C1 segment of cervical spinal cord (tissue), 14 donors: ENCODE data around the gene PRSS50.
A peak's percentile ranks its signal among the peaks of the same experiment; 100 is the strongest.

ENCODE experiments used
- DNase-seq, 14 donors: peaks; one replicate each; lab custom pipeline; 2025; lab: John Stamatoyannopoulos, UW

Gene PRSS50

DNA sequence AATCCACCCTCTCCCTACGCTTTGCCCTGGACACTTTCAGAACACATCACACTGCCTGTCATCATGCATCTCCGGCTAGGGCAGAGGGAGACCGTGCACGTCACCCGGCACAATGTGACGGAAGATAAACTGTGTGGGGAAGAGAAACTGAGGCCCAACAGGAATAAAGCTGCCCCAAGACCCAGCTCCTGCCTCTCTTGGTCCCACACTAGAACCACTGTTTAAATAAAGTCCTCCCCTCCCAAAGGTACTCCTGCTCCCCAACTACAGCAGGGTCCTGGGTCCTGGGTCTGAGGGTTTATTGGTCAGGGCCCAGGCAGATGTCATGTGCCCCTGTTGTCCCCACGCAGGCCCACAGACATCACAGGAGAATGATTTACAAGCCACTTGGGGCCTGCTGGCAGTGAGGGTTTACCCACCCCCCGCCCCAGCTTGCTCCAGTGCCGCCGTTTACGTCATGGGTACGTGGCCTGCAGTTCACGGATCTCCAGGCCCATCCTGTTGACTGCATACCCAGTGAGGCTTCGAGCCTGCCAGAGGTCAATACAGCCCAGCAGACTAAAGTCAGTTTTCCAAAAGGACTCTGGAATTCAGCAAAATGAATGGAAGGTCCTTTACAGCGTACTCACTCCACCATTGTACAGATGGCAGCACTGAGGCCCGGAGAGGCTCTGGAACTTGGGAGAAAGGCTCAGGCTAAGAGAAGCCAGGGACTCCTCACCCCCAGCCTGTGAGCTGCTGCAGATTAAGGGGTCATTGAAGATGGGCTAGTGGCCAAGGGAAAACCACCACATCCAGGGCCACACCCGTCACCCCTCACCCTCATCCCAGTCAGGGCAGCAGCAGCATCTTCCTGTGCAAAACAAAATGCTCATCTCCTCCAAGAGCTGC lies 47.4 kb downstream of the PRSS50 start:
- no peak for DNase-seq

DNA sequence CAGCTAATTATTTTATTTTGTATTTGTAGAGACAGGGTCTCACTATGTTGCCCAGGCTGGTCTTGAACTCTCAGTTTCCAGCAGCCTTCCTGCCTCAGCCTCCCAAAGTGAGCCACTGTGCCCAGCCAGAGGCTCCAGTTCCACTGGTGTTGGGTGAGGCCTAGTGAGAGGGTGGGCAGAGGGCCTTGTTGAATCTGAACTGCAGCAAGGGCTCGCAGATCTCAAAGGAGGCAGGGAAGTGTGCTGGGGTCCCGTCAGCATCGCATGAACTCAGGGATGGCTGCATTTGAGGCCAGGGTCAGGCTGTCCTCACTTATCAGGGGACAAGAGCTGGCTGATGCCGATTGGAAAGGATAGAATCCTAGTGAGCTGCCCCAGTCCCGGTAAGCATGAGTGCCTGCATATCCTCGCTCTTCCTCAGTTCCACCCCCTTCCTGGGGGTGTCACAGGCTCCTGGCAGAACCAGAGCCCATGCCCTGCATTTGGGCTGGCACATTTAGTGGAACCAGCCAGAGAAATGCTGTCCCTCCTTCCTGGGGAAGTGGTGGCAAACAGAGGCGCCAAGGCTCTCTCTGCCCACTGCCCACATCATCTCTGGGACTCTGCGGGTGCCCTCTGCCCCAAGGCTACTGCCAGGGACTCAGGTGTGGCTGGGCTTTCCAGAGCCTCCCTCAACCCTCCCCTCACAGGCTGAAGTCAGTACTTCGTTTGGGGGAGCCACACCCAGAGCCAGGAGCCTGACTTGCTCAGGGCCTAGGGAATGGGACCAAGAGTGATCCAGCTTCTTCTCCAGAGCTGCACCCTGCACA lies 48.3 kb downstream of the PRSS50 start:
- no peak for DNase-seq

DNA sequence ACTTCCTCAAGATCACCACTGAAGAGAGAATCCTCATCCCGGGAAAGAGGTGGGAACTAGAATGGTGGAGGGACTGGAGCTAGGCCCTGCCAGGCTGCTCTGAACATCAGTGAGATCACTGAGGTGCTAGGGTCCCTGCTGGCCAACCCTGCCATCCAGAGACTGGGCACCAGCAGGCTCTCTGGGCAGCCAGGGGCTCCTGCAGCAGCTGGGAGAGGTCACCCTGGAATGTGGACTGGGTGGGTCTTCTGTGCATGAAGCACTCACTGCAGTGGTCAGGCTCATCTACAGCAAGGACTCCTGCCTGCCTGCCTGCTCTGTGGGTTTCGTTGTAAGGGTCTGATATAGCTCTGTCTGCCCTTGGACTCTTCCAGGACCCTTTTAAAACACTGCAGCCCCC lies 49.1 kb downstream of the PRSS50 start:
- DNase-seq, result no peak

DNA sequence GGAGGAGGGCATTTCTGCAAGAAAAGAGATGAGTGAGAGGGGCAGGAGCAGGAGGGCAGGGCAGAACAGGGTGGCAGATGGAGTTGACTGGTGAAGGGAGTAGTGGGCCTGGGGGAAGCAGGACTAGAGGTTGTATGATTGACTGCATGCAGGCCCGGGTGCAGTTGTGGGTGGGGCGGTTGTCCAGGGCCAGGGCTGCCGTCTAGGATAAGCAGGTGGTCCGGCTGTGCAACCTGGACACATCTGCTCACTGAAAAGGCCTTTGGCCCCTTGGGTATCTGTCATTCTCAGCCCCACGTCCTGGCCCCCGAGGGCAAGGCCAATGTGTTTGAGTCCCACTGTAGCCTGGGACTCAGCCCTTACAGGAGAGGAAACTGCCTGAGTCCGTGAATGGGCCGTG lies 49.6 kb downstream of the PRSS50 start:
- no peak for DNase-seq

DNA sequence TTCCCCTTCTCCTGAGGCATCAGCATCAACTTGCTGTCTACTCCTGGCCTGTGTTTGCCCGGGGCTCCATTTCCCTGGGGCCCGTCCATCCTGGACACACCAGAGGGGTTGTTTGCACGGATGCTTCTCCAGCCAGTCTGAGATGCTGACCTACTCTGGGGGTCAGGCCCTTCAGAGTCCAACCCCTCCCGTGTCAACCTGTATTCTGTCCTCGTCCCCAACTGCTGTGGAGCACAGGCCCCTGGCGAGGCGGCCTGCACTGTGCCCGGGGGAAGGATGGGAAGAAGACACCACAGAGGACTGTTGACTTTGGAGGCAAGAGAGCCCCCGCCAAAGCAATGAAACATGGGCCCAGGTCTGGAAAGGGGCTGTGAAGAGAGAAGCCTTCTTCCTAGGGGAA lies 50.0 kb downstream of the PRSS50 start:
- no peak for DNase-seq

DNA sequence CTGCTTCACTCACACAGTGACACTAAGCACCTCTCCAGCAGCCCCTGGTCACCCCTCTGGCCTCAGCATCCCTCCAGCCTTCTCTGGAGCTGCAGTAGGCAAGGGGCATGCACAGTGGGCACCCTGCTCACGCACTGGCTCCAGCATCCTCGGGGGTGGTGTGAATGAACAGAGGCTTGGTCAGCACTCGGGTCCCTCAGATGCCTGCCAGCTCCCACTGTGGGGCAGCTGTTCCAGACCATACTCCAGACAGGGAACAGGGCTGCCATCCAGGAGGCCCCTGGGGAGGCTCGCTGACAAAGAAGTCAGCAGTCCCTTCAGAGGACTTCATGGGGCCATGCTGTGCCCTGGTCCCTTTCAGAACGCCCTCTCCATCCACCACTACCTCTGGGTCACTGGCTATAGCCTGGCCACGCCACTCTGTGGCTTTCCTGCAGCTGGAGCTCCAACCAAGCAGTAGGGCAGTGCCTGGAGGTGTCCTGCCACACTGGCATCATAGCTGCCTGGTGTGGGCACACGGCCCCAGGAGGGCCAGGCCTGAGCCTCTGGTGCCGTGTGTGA lies 50.5 kb downstream of the PRSS50 start:
- DNase-seq, result no peak

DNA sequence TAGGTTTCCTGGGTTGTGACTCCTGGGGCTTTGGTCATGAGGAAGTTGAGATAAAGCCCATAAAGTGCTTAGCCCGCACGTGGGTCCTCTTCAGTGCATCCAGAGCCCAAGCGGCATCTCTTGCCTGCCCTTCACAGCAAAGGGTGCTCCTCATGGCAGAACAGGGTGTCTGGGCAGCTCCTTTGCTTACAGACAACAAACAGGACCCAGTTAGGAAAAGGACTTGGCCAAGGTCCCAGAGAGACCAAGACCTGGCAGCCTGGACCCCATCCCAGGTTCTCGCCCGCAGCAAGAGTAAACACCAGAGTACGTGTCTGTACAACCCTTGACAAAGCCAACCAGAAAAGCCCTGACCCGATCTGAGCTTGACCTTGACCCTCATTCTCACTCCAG lies 51.2 kb downstream of the PRSS50 start:
- DNase-seq, result no peak

DNA sequence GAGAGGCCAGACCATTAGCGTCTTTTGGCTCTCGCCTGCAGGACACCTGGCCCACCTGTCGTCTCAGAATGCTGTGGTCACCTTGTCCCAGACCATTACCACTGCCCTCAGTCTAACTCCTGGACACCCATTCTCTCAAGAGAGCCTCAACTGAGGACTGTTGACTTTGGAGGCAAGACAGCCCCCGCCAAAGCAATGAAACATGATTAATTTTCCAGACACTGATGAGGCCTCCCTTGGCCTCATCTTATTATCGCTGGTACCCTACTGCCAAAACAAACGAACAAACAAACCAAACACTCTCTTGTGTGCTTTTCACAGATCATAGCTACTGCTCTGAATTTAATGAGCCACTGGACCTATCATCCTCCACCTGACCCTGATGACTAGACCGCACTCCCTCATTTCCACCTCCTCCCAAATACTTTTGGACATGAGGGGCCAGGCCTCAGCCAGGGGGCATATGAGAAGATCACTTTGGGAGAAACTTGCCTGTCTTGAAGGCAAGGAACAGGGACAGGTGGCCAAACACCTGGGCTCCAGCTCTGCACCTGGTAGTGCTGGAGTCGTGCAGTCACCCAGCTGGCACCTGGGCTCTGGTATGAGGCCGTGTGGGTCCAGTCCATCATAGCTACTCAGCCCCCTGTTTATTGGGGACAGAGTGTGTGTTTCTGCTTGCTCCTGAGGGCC lies 51.8 kb downstream of the PRSS50 start:
- no peak for DNase-seq

DNA sequence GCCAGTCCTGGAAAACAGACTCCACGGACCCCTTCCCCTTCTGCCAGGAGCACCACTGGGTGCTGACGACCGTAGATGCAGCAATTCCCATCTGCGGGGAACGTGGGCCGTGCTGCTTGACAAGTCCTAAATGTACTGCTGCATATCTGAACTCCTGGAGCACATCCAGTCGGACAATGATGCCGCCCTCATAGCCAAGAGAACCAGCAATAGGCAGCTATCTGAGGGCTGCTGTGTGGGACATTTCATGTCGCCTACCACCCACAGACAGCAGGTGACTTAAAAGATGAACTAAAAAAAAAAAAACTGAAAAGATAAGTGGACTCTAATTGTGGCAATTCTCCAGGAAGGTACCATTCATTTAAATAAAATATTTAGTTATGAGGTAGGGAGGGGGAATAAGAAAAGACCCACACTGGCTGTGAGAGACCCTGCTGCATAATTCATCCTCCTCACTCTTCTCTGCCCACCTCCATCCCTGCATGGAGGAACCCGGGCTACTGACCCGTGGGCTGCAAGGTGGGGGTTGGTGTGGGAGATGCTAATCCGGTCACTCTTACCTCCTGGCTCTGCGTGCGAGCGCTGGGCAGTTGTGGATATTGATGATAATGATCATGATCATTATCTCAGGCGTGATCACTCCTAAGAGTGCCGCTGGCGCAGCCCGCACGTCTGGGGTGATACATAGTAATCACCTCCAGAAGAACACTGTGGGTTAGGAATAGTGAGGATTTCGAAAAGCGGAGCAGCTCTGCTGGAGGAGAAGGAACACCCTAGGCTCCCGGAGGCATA lies 52.5 kb downstream of the PRSS50 start:
- no peak for DNase-seq

DNA sequence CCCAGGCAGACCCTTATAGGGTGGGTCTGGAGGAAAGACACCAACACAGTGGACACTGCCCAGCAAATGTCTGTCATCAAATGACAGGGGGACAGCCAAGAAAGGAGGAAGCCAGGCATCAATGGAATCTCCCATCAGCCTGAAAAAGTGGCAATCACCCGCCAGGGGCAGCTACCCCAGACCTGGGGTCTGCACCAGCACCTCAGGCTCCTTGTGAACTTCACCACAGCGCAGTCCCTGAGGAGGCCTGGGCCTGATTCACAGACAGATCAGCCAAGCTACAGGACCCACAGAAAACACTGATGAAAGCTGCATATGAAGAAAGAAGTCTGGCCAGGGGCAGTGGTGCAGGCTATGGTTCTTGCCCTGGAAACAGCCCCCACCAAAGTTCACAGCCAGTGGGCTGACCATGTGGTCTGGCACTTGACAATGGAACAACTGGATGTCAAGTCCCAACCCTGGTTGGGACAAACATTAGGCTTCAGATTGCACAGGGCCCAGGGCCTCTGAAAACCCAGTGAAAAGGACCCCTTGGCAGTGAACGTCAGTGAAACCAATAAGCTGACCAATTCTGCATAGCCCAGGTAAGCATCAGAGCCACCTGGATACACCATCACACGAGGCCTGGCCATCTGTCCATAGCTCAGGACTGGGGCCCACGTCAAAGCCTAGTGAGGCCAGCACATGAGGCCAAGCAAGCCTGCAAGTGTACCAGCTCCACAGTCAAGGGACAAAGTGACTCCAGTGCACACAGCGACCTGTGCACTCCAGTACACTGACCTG lies 53.3 kb downstream of the PRSS50 start:
- DNase-seq, result no peak

DNA sequence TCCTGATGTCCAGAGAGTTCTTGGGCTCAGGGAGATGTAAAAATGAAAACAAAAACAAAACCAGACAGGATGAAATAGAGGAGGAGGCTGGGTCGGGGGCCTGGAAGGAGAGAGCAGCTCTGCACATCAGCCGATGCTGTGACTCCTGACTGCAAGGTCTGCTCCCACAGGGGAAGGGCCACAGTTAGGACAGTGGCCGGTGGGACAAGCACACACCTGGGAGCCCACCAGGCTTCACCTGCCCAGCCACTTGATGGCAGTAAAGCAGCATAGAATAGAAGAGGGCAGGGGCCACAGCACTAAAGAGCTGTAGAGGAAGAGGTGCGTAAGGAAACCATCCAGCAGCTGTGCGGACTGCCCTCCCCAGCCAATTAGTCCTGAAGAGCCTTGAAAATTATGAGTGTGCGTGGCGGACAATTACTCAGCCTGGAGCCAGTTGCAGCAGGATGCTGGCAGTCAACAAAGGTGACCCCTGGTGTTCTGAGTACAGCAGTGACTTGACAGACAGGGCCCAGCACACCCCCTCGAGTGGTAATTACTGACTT lies 54.0 kb downstream of the PRSS50 start:
- peak in 1 of 14 donors; percentile 8 for DNase-seq

DNA sequence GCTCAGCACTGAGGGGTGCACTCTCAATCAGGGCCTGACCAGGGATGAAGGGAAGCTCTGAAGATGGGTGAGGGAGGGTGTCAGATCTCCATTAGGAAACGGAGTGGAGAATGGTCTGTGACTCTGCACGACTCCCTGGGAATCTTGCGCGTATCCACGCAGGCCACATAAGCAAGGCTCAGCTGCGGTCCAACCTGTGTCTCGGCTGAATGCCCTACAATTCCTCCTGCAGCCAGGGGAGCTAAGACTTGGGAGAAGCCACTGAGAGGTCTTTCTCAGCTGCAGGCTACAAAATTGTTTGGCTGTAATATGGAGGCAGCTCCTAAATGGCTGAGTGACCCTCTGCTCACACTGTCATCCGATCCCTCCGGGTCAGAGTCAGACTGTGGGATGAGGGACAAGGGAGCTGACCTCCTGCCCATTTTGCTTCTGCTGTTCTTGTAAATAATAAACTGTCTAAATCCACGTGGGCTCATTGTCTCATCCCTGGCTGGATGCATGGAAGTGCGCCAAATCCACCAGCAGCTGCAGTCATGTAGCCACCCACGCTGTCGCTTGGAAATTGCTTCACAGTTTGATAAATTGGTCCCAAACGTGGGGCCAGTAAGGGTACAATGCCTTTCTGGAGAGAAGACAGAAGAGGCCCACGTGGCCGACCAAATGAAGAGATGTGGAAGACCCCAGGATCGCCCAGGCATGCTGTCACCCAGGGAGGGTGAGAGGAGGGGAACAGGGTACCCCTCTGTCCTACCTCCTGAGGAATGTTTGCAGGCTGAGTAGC lies 54.7 kb downstream of the PRSS50 start:
- DNase-seq, result peak in 2 of 14 donors; percentile 12 to 46
